BLaER1 (cell line): ENCODE data around the gene MAP3K10.

ENCODE experiments used
- H3K27ac ChIP-seq: shearing (Covaris generic); formaldehyde crosslinking; 2 replicates; pipeline ENCODE4 v1.8.1; 2022
- H3K27me3 ChIP-seq: shearing (Covaris generic); formaldehyde crosslinking; 2 replicates; pipeline ENCODE4 v1.8.1; 2022
- H3K36me3 ChIP-seq: shearing (Covaris generic); formaldehyde crosslinking; 2 replicates; pipeline ENCODE4 v1.8.1; 2022
- H3K4me1 ChIP-seq: shearing (Covaris generic); formaldehyde crosslinking; 2 replicates; pipeline ENCODE4 v1.8.1; 2022
- H3K4me2 ChIP-seq: shearing (Covaris generic); formaldehyde crosslinking; 2 replicates; pipeline ENCODE4 v1.8.1; 2022
- H3K4me3 ChIP-seq: shearing (Covaris generic); formaldehyde crosslinking; 2 replicates; pipeline ENCODE4 v1.8.1; 2022
- H3K9ac ChIP-seq: shearing (Covaris generic); formaldehyde crosslinking; 2 replicates; pipeline ENCODE4 v1.8.1; 2022
- H3K9me3 ChIP-seq: shearing (Covaris generic); formaldehyde crosslinking; 2 replicates; pipeline ENCODE4 v1.8.1; 2022
- H4K20me1 ChIP-seq: shearing (Covaris generic); formaldehyde crosslinking; 2 replicates; pipeline ENCODE4 v1.8.1; 2022
- Cebpa-rat ChIP-seq: shearing (Covaris generic); IDR thresholded peaks from 2 replicates; pipeline ENCODE4 v1.8.1; 2022

The MAP3K10 gene

GRCh38 chr19:40200341-40201099 lies 9.3 kb downstream of the MAP3K10 start:
- H3K9ac ChIP-seq = no peak overlapping the region
- H3K4me3 ChIP-seq = no peak overlapping the region
- no peak for TF ChIP-seq Cebpa-rat
- peaks cover 54% of the 10 kb centered on the region; the same call in 1 of the 2 replicates for H3K36me3 ChIP-seq
- H3K27me3 ChIP-seq = no peaks in the 10 kb centered on the region
- H3K27ac ChIP-seq = no peak overlapping the region
- H3K4me1 ChIP-seq = no peaks in the 10 kb centered on the region
- H3K9me3 ChIP-seq = no peaks in the 10 kb centered on the region
- H3K4me2 ChIP-seq = no peak overlapping the region
- H4K20me1 ChIP-seq = 0 out of 2 replicates have a peak, but pooled peaks cover 5% of the 10 kb centered on the region

GRCh38 chr19:40204381-40204780 lies 13.2 kb downstream of the MAP3K10 start:
- H3K9ac ChIP-seq = no peak overlapping the region
- no peak for TF ChIP-seq Cebpa-rat

GRCh38 chr19:40205760-40206159 lies 14.5 kb downstream of the MAP3K10 start:
- no peak overlapping the region for H3K27ac ChIP-seq
- no peaks in the 10 kb centered on the region for H3K4me1 ChIP-seq
- H3K9me3 ChIP-seq = no peaks in the 10 kb centered on the region
- H4K20me1 ChIP-seq = 0 out of 2 replicates have a peak, but pooled peaks cover 5% of the 10 kb centered on the region
- no peak overlapping the region for H3K4me3 ChIP-seq
- TF ChIP-seq Cebpa-rat = no peak
- no peak overlapping the region for H3K9ac ChIP-seq
- no peaks in the 10 kb centered on the region for H3K27me3 ChIP-seq
- H3K36me3 ChIP-seq = peaks cover 71% of the 10 kb centered on the region
- H3K4me2 ChIP-seq = no peak overlapping the region

More at GRCh38 chr19:40204381-40204780, 13.2 kb downstream of the MAP3K10 start:
- H3K4me1 ChIP-seq = no peaks in the 10 kb centered on the region
- H3K4me3 ChIP-seq = no peak overlapping the region
- no peak overlapping the region for H3K4me2 ChIP-seq
- H3K27me3 ChIP-seq = no peaks in the 10 kb centered on the region
- H4K20me1 ChIP-seq = 0 out of 2 replicates have a peak, but pooled peaks cover 5% of the 10 kb centered on the region
- H3K27ac ChIP-seq = no peak overlapping the region
- peaks cover 57% of the 10 kb centered on the region for H3K36me3 ChIP-seq
- H3K9me3 ChIP-seq = no peaks in the 10 kb centered on the region

- Histone ChIP-seq H3K27ac (no peak overlapping the region), H3K4me1 (no peaks in the 10 kb centered on the region), H3K27me3 (no peaks in the 10 kb centered on the region), H3K9ac (no peak overlapping the region), H3K9me3 (no peaks in the 10 kb centered on the region), H3K4me3 (no peak overlapping the region), H4K20me1 (0 out of 2 replicates have a peak, but pooled peaks cover 5% of the 10 kb centered on the region), H3K36me3 (peaks cover 83% of the 10 kb centered on the region), H3K4me2 (no peak overlapping the region)
- TF ChIP-seq Cebpa-rat = no peak
Observed at GRCh38 chr19:40208602-40209001, 17.4 kb downstream of the MAP3K10 start.

GRCh38 chr19:40210889-40211288 lies 19.7 kb downstream of the MAP3K10 start:
- TF ChIP-seq Cebpa-rat = no peak
- peaks cover under 1% of the 10 kb centered on the region; the same call in 1 of the 2 replicates for H3K27me3 ChIP-seq
- H3K4me1 ChIP-seq = no peaks in the 10 kb centered on the region
- no peak overlapping the region for H3K4me3 ChIP-seq
- no peak overlapping the region for H3K27ac ChIP-seq
- no peak overlapping the region for H3K4me2 ChIP-seq
- peaks cover 62% of the 10 kb centered on the region for H3K36me3 ChIP-seq
- H3K9me3 ChIP-seq = no peaks in the 10 kb centered on the region
- H3K9ac ChIP-seq = no peak overlapping the region
- H4K20me1 ChIP-seq = no peaks in the 10 kb centered on the region

- no peak overlapping the region for H3K4me3 ChIP-seq
- peaks cover 51% of the 10 kb centered on the region for H3K36me3 ChIP-seq
- H3K9me3 ChIP-seq = peaks cover 3% of the 10 kb centered on the region; the same call in 1 of the 2 replicates
- peaks cover 25% of the 10 kb centered on the region for H3K27me3 ChIP-seq
- H3K9ac ChIP-seq = no peak overlapping the region
- no peak for TF ChIP-seq Cebpa-rat
- no peaks in the 10 kb centered on the region for H4K20me1 ChIP-seq
- no peaks in the 10 kb centered on the region for H3K4me1 ChIP-seq
- H3K4me2 ChIP-seq = no peak overlapping the region
- no peak overlapping the region for H3K27ac ChIP-seq
Observed at GRCh38 chr19:40213251-40213829, 22.1 kb downstream of the MAP3K10 start.

GRCh38 chr19:40213882-40214570 lies 22.8 kb downstream of the MAP3K10 start:
- Histone ChIP-seq H3K9ac (no peak overlapping the region), H4K20me1 (no peaks in the 10 kb centered on the region), H3K9me3 (peaks cover 3% of the 10 kb centered on the region; the same call in 1 of the 2 replicates), H3K4me2 (no peak overlapping the region), H3K27ac (no peak overlapping the region), H3K36me3 (peaks cover 45% of the 10 kb centered on the region), H3K27me3 (peaks cover 32% of the 10 kb centered on the region), H3K4me1 (no peaks in the 10 kb centered on the region), H3K4me3 (no peak overlapping the region)
- TF ChIP-seq Cebpa-rat = no peak

GRCh38 chr19:40214936-40215335 lies 23.7 kb downstream of the MAP3K10 start:
- Histone ChIP-seq H3K9me3 (peaks cover 3% of the 10 kb centered on the region; the same call in 1 of the 2 replicates), H4K20me1 (no peaks in the 10 kb centered on the region), H3K9ac (no peak overlapping the region), H3K4me1 (no peaks in the 10 kb centered on the region), H3K4me3 (no peak overlapping the region), H3K36me3 (peaks cover 36% of the 10 kb centered on the region), H3K27ac (no peak overlapping the region), H3K4me2 (no peak overlapping the region), H3K27me3 (peaks cover 41% of the 10 kb centered on the region)
- TF ChIP-seq Cebpa-rat = no peak

- H3K4me1 ChIP-seq = no peaks in the 10 kb centered on the region
- H3K9ac ChIP-seq = no peak overlapping the region
- no peak for TF ChIP-seq Cebpa-rat
- H3K36me3 ChIP-seq = peaks cover 23% of the 10 kb centered on the region; the same call in 1 of the 2 replicates
- H3K4me3 ChIP-seq = no peak overlapping the region
- H3K9me3 ChIP-seq = peaks cover 3% of the 10 kb centered on the region; the same call in 1 of the 2 replicates
- H3K27ac ChIP-seq = no peak overlapping the region
- no peaks in the 10 kb centered on the region for H4K20me1 ChIP-seq
- H3K27me3 ChIP-seq = peaks cover 47% of the 10 kb centered on the region
- no peak overlapping the region for H3K4me2 ChIP-seq
Observed at GRCh38 chr19:40216013-40216776, 25.0 kb downstream of the MAP3K10 start.
